Fibroblast of the aortic adventitia (primary cell): Measurements from ENCODE around the gene SEPHS2. TPM values are rescaled to one million over a fixed set of nuclear protein-coding genes. Genes with fewer than 3 reads are reported as not detected.
"Not testable (repeated sequence)": the region's sequence is repeated elsewhere in the genome, so short reads cannot be mapped to it uniquely, and the experiment has no call there.

Source experiments
- DNase-seq: peaks from one replicate; pipeline ENCODE4 v3.0.0-alpha.2; 2010; ENCODE audit warnings: low read depth
- H3K4me3 ChIP-seq: 2 replicates; pipeline ENCODE4 v1.5.1; 2011; ENCODE audit warnings: low read depth, mild to moderate bottlenecking, control low read depth, low read length, moderate library complexity
- small RNA-seq: library from RNA; depleted of rRNA; stranded (forward); fragments of <200 nt; gene quantifications from one replicate; pipeline ENCODE3, GENCODE V24; 2012
- total RNA-seq: library from RNA; depleted of rRNA; stranded (reverse); fragments of >200 nt; gene quantifications from 2 replicates; pipeline ENCODE4 v1.2.3, GENCODE V29; 2012; ENCODE audit warnings: low replicate concordance
- TF ChIP-seq, protein P1 (sequence below): IDR thresholded peaks from 2 replicates; pipeline ENCODE4 v1.5.1; 2011; ENCODE audit warnings: mild to moderate bottlenecking, low read length, control low read depth, inconsistent platforms; ENCODE audit not compliant: insufficient read depth

Gene SEPHS2
- total RNA-seq, 1 donor = 15.0 TPM

DNA sequence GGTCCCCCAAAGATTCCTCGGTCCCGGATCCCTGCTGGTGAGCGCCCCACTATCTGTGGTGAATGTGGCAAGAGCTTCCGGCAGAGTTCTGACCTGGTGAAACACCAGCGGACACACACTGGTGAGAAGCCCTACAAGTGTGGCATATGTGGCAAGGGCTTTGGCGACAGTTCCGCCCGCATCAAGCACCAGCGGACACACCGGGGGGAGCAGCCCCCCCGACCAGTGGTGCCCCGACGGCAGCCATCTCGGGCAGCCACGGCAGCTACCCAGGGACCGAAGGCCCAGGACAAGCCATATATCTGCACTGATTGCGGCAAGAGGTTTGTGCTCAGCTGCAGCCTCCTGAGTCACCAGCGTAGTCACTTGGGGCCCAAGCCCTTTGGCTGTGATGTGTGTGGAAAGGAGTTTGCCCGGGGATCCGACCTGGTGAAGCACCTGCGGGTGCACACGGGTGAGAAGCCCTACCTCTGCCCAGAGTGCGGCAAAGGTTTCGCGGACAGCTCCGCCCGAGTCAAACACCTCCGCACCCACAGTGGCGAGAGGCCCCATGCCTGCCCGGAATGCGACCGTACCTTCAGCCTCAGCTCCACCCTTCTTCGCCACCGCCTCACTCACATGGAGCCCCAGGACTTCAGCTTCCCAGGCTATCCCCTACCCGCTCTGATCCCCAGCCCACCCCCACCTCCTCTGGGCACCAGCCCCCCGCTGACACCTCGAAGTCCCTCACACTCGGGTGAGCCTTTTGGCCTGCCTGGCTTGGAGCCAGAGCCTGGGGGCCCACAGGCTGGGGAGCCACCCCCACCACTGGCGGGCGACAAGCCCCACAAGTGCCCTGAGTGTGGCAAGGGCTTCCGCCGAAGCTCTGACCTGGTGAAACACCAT, 47.7 kb downstream of the SEPHS2 start:
- H3K4me3 ChIP-seq = no peak overlapping the region
- no peak for DNase-seq
- TF ChIP-seq, protein P1, sequence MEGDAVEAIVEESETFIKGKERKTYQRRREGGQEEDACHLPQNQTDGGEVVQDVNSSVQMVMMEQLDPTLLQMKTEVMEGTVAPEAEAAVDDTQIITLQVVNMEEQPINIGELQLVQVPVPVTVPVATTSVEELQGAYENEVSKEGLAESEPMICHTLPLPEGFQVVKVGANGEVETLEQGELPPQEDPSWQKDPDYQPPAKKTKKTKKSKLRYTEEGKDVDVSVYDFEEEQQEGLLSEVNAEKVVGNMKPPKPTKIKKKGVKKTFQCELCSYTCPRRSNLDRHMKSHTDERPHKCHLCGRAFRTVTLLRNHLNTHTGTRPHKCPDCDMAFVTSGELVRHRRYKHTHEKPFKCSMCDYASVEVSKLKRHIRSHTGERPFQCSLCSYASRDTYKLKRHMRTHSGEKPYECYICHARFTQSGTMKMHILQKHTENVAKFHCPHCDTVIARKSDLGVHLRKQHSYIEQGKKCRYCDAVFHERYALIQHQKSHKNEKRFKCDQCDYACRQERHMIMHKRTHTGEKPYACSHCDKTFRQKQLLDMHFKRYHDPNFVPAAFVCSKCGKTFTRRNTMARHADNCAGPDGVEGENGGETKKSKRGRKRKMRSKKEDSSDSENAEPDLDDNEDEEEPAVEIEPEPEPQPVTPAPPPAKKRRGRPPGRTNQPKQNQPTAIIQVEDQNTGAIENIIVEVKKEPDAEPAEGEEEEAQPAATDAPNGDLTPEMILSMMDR = no peak

DNA sequence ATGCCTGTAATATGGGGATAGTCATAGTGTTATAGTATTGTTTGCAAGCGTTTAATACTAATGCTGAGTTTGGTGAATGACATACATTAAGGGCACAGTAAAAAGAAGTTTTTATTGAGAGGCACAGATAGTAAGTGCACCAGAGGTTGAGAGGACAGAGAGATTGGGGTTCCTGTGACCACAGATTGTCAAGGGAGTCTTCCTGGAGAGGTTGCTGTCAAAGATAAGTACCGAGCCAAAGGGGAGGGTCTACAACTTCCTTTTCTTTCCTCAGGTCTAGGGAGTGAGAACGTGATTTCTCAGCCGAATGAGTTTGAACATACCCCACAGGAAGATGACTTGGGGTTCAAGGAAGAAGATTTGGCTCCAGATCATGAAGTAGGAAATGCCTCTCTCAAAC, 48.6 kb downstream of the SEPHS2 start:
- TF ChIP-seq, protein P1 = no peak
- no peak for DNase-seq
- H3K4me3 ChIP-seq = no peak overlapping the region

DNA sequence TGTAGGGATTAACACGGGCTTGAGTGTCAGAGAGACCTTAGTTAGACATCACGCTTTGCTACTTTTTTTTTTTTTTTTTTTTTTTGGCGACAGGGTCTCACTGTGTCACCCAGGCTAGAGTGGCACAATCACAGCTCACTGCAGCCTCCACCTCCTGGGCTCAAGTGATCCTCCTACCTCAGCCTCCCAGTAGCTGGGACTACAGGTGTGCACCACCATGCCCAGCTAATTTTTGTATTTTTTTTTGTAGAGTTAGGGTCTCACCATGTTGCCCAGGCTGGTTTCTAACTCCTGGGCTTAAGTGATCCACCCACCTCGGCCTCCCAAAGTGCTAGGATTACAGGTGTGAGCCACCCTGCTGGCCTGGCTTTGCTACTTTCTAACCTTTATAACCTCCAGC, 49.0 kb downstream of the SEPHS2 start:
- DNase-seq, H3K4me3 ChIP-seq: not testable (repeated sequence)

DNA sequence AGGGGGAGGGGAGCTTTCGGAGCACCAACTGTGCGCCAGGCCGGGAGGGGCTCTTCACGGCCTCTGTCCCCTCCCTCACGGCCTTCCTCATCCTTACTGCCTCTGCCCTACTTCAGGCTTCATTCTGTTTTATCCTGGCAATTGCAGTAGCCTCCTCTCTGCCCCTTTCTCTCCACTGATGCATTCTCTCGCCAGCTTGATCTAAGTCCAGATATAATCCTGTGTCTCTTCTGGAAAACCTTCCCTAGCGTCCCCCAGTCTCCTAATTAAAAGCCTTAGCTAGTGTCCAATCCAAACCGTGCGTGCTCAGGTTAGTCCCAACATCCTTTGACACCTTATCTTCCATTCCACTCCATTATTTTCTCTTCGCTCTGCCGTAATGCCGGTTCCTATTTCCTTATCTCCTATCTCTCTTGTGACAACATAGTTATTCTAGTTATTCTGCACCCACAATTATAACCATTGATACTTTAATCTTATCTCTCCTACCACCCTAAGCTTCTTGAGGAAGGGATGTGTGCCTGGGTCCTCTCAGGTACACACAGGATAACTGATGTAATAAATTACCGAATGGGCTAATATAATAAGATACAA, 49.6 kb downstream of the SEPHS2 start:
- DNase-seq = no peak
- peak overlapping the region; percentile 82 for H3K4me3 ChIP-seq
- TF ChIP-seq, protein P1 = no peak

DNA sequence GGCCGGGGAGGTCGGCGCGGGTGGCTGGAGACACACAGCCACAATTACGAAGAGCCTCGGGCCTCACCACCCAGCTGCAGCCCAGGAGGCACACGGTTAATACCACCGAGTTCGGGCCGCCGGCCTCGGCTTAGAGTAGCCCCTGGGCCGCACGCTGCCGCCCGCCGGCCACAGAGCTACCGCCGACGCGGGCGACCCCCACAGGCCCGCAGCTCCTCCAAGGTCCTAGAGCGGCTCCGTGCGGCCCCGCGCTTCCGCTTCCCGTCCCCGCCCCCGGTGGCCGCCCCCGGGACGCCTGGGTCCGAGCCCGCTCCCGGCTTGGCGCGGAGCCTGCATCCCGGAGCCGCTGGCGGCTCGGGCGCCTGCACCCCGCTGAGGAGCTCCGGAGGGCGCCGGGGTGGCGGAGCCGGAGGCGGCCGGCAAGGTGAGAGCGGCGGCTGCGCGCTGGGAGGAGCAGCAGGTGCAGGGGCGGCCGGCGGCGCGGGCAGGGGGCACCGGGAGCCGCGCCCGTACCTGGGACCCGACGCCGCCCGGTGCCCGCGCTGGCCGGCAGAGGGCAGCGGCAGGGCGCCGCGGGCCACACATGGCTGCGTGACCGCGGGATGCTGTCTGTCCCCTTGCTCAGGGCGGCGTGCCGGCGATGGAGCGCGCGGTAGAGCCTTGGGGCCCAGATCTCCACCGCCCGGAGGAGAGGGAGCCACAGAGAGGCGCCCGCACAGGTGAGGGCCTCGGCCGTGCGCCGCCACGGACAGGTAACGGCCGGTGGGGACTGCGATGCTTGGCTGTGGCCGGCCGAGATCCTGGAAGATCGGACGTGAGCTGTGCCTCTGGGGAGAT, 50.3 kb downstream of the SEPHS2 start, which contains the start of gene ZNF48:
Gene ZNF48 (plus strand): TSS at position 266 of the 837 bp plus-strand sequence. CDS start 375 bp downstream, at position 641.
- peak; percentile 90 for DNase-seq
- peak within 1 kb of the TSS; percentile 82 for H3K4me3 ChIP-seq
- TF ChIP-seq, protein P1 = peak; percentile 12

DNA sequence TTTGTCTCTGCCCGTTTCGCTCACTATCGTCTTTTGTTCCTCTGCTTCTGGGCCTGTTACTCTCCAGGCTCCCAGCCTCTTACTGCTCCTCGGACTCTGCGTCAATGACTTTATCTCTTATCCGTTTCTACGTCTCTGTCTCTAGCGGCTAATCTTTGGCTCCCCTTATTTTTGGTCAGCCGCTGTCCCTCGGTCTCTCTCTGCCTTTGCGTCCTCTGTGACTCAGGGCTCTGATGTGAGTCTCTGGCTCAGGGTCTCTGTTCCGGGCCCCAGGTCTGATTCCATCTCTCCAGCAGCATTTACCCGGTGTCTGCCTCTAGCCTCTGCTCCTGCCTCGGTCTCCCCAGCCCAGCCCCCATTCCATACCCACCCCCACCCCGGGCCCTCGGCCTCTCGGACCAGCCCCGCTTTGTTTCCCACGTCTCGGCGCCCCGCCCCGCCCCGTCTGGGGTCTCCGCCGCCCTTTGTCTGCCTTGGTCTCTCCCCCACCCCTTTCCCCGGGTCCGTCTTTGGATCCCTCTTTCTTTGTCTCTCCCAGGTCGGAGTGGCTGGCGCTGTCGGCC, 51.0 kb downstream of the SEPHS2 start:
- H3K4me3 ChIP-seq = peak overlapping the region; percentile 82
- TF ChIP-seq, protein P1 = no peak
- DNase-seq = peak; percentile 64

Small RNA genes within 50 kb of the gene (small RNA-seq; reads per million reads assigned to genes)
- not detected for gene RF00019
- gene RF00406 = 6.7 reads per million, percentile 91 among the genes with 10 or more reads in this experiment
- gene RNU7-61P = not detected

Other genes with a start within 250 kb of the SEPHS2 start
- 6.0 and 7.0 TPM in 2 replicates for gene SULT1A3, start 246.6 kb downstream of the SEPHS2 start, total RNA-seq
- gene NPIPB13, start 197.4 kb downstream of the SEPHS2 start, total RNA-seq = 0.36 and 1.1 TPM in 2 replicates
- 25.2 and 37.5 TPM in 2 replicates for gene CD2BP2, start 90.6 kb downstream of the SEPHS2 start, total RNA-seq
- 26.1 and 38.0 TPM in 2 replicates for gene TBC1D10B, start 75.4 kb downstream of the SEPHS2 start, total RNA-seq
- gene MYL11, start 71.1 kb downstream of the SEPHS2 start, total RNA-seq = not detected in 2 replicates
- gene SEPTIN1, start 63.3 kb downstream of the SEPHS2 start, total RNA-seq = 0.09 TPM in 1 of 2 replicates, not detected in the other
- gene ZNF48, start 50.5 kb downstream of the SEPHS2 start, total RNA-seq = 2.1 and 5.4 TPM in 2 replicates
- gene ZNF771, start 38.3 kb downstream of the SEPHS2 start, total RNA-seq = 12.6 and 16.2 TPM in 2 replicates
- gene DCTPP1, start 15.8 kb downstream of the SEPHS2 start, total RNA-seq = 28.0 and 42.0 TPM in 2 replicates
- gene ITGAL, start 26.9 kb upstream of the SEPHS2 start, total RNA-seq = not detected in 2 replicates
- 20.9 and 21.6 TPM in 2 replicates for gene ZNF768, start 80.7 kb upstream of the SEPHS2 start, total RNA-seq
- 14.0 and 16.0 TPM in 2 replicates for gene ZNF747, start 89.0 kb upstream of the SEPHS2 start, total RNA-seq
- 5.3 and 11.2 TPM in 2 replicates for gene ZNF764, start 112.5 kb upstream of the SEPHS2 start, total RNA-seq
- 6.7 and 57.4 TPM in 2 replicates for gene ZNF688, start 125.8 kb upstream of the SEPHS2 start, total RNA-seq
- gene ZNF785, start 139.8 kb upstream of the SEPHS2 start, total RNA-seq = 8.1 and 8.3 TPM in 2 replicates
- gene ZNF689, start 164.5 kb upstream of the SEPHS2 start, total RNA-seq = 7.0 and 8.1 TPM in 2 replicates
- gene PRR14, start 205.1 kb upstream of the SEPHS2 start, total RNA-seq = 8.8 and 14.5 TPM in 2 replicates
- 18.3 and 28.4 TPM in 2 replicates for gene FBRS, start 212.6 kb upstream of the SEPHS2 start, total RNA-seq